ENCODE data around the gene PRODH2. TPM values are rescaled to one million over a fixed set of nuclear protein-coding genes. Genes with fewer than 3 reads are reported as not detected.

Gene PRODH2
- total RNA-seq, 6 donors from 2014 or later, result not detected

GRCh38 chr19:35792888-35793287 lies 19.8 kb downstream of the PRODH2 start:
- no peak for ATAC-seq (ENCODE audit: low FRiP score in 2 of 2)
- peak in 1 of 2 donors; percentile 57 for DNase-seq
- H3K4me1 ChIP-seq, result peaks cover 0 to 10% (median 0%) of the 10 kb centered on the region in 4 donors

GRCh38 chr19:35792312-35792711 lies 20.3 kb downstream of the PRODH2 start:
- ATAC-seq (ENCODE audit: low FRiP score in 2 of 2) (no peak), DNase-seq (peak in 1 of 2 donors; percentile 53)
- 84 to 88% methylated on average over 12 to 15 of the region's 15 CpGs for WGBS, 2 donors
- no peak overlapping the region for H3K27ac ChIP-seq
- H3K4me3 ChIP-seq, result no peak overlapping the region
- H3K27me3 ChIP-seq, result peaks cover 0 to 9% (median under 1%) of the 10 kb centered on the region in 4 donors
- H3K9me3 ChIP-seq, result no peaks in the 10 kb centered on the region
- H3K4me1 ChIP-seq, result peaks cover 0 to 4% (median 0%) of the 10 kb centered on the region in 4 donors
- TF ChIP-seq POLR2AphosphoS5 (IDR thresholded peaks at IDR 0.05) (no peak), POLR2A (IDR thresholded peaks at IDR 0.05) (no peak), EP300 (IDR thresholded peaks at IDR 0.05) (no peak)
- TF ChIP-seq, protein P1, sequence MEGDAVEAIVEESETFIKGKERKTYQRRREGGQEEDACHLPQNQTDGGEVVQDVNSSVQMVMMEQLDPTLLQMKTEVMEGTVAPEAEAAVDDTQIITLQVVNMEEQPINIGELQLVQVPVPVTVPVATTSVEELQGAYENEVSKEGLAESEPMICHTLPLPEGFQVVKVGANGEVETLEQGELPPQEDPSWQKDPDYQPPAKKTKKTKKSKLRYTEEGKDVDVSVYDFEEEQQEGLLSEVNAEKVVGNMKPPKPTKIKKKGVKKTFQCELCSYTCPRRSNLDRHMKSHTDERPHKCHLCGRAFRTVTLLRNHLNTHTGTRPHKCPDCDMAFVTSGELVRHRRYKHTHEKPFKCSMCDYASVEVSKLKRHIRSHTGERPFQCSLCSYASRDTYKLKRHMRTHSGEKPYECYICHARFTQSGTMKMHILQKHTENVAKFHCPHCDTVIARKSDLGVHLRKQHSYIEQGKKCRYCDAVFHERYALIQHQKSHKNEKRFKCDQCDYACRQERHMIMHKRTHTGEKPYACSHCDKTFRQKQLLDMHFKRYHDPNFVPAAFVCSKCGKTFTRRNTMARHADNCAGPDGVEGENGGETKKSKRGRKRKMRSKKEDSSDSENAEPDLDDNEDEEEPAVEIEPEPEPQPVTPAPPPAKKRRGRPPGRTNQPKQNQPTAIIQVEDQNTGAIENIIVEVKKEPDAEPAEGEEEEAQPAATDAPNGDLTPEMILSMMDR (IDR thresholded peaks at IDR 0.05), result no peak
- H3K36me3 ChIP-seq, result no peaks in the 10 kb centered on the region

More at GRCh38 chr19:35792888-35793287, 19.8 kb downstream of the PRODH2 start:
- Histone ChIP-seq H3K4me3 (no peak overlapping the region), H3K36me3 (no peaks in the 10 kb centered on the region), H3K27ac (no peak overlapping the region), H3K9me3 (no peaks in the 10 kb centered on the region), H3K27me3 (peaks cover 0 to 11% (median 2%) of the 10 kb centered on the region in 4 donors)
- 47 to 75% methylated on average over 2 to 8 of the region's 8 CpGs for WGBS, 2 donors
- TF ChIP-seq EP300 (IDR thresholded peaks at IDR 0.05) (no peak), POLR2A (IDR thresholded peaks at IDR 0.05) (no peak), POLR2AphosphoS5 (IDR thresholded peaks at IDR 0.05) (no peak)
- TF ChIP-seq, protein P1 (IDR thresholded peaks at IDR 0.05), result no peak

DNA sequence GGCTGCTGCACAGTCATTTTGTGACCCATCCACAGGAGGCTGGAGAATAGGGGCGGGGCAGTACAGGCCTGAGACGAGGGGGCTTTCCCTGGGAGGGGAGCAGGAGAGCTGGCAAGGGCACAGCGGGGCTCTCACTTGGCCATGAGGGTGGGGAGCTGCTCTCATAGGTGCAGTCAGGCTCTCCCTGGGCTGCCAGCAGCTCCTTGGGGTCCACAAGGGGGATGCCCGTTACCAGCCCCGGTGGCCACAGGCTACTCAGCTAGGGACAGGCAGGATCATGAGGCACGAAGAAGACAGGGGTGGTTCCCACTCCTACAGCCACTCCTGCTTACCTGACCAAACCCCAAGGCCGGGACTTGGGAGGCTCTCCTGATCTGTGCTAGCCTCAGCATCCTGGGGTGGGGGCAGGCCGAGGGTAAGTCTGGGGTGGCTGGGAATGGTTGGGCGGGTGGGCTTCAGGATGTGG lies 20.8 kb downstream of the PRODH2 start:
- ATAC-seq (ENCODE audit: low FRiP score in 2 of 2) (no peak), DNase-seq (no peak)
- no peaks in the 10 kb centered on the region for H3K9me3 ChIP-seq
- WGBS, 2 donors, result 93% methylated on average over 9 of the region's 9 CpGs; no CpG with 5 or more reads in 1 of the 2 donors
- no peaks in the 10 kb centered on the region for H3K36me3 ChIP-seq
- no peak overlapping the region for H3K4me3 ChIP-seq
- TF ChIP-seq POLR2AphosphoS5 (IDR thresholded peaks at IDR 0.05), result no peak
- TF ChIP-seq, protein P1 (IDR thresholded peaks at IDR 0.05), result no peak
- no peak for TF ChIP-seq POLR2A (IDR thresholded peaks at IDR 0.05)
- TF ChIP-seq EP300 (IDR thresholded peaks at IDR 0.05), result no peak
- H3K4me1 ChIP-seq, result no peaks in the 10 kb centered on the region
- no peak overlapping the region for H3K27ac ChIP-seq
- peaks cover 0 to 5% (median 0%) of the 10 kb centered on the region in 4 donors for H3K27me3 ChIP-seq

DNA sequence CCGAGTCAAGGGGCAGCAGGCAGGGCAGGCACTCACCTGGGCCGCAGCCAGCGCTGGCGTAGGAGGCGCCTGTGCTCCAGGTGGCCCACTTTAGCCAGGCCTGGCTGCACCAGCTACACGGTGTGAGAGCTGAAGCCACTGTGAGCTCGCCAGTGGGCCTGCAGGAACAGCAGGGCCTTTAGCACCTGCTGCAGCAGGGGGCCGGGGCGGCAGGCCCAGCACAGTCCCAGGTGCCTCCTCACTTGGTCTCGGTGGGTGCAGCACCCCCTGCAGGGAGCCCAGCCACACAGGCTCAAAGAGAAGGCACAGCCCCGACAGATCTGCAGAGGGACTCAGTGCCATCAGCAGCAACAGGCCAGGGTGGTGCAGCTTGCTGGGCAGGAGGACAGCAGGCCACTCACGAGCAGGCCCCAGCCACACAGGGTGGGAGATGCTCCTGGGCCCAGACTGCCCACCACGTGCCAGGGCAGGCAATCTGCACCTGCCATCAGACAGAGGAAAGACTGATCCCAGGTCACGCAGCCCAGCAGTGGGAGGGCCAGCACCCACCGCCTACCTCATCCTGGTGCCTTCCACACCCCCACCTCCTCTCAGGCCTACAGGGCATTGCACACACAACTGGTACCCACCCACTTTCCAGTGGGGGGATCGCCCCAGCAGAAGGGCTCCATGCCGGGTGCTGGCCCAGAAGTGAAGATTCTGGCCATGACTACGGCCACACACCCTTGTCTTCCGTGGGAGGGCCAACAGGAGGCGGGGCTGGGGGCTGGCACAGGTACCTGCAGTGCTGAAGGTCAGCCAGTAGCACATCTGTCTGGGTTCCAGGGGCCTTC lies 21.4 kb downstream of the PRODH2 start:
- peaks cover 0 to 2% (median 0%) of the 10 kb centered on the region in 4 donors for H3K36me3 ChIP-seq
- H3K27ac ChIP-seq, result no peak overlapping the region
- H3K27me3 ChIP-seq, result no peaks in the 10 kb centered on the region
- no peak overlapping the region for H3K4me3 ChIP-seq
- peak in 1 of 2 donors; percentile 74 for DNase-seq
- no peak for TF ChIP-seq EP300 (IDR thresholded peaks at IDR 0.05)
- H3K9me3 ChIP-seq, result no peaks in the 10 kb centered on the region
- no peak for ATAC-seq (ENCODE audit: low FRiP score in 2 of 2)
- no peaks in the 10 kb centered on the region for H3K4me1 ChIP-seq
- 71 to 100% methylated on average over 2 to 19 of the region's 20 CpGs for WGBS, 2 donors
